WTC11 (cell line): ENCODE results near the gene GRM5.

Experiments
- ATF2 ChIP-seq: sonication (generic); formaldehyde crosslinking; IDR thresholded peaks from 2 replicates; pipeline ENCODE4 v1.8.1; 2022; ENCODE audit warnings: low read depth, missing genetic modification reagents, borderline replicate concordance
- CTCF ChIP-seq: fragments of 200-600 bp; IDR thresholded peaks from 2 replicates; pipeline ENCODE4 v1.8.0; 2022; ENCODE audit warnings: antibody characterized with exemption
- E2F4 ChIP-seq: sonication (generic); formaldehyde crosslinking; IDR thresholded peaks from 2 replicates; pipeline ENCODE4 v1.8.1; 2022; ENCODE audit warnings: low read depth, mild to moderate bottlenecking, moderate library complexity, missing genetic modification reagents, borderline replicate concordance
- FOXP1 ChIP-seq: sonication (generic); formaldehyde crosslinking; IDR thresholded peaks from 2 replicates; pipeline ENCODE4 v1.8.0; 2022; ENCODE audit warnings: missing genetic modification reagents, mild to moderate bottlenecking, moderate library complexity, borderline replicate concordance
- RORB ChIP-seq: fragments of 250-450 bp; sonication (Bioruptor Pico); IDR thresholded peaks from 2 replicates; pipeline ENCODE4 v1.9.0; 2021; ENCODE audit warnings: mild to moderate bottlenecking
- TEAD4 ChIP-seq: sonication (generic); formaldehyde crosslinking; IDR thresholded peaks from 2 replicates; pipeline ENCODE4 v1.8.0; 2022; ENCODE audit warnings: mild to moderate bottlenecking, missing genetic modification reagents

GRCh38 chr11:88604260-88604659 is 461.5 kb downstream of the GRM5 start:
- TF ChIP-seq CTCF (no peak), E2F4 (CRISPR knock-in tag) (no peak), RORB (no peak), ATF2 (CRISPR knock-in tag) (no peak), TEAD4 (CRISPR knock-in tag) (no peak), FOXP1 (CRISPR knock-in tag) (no peak)
